H1 (cell line): ENCODE measurements around the gene POC1B.

Experiments used
- POLR2AphosphoS5 ChIP-seq: IDR thresholded peaks from 2 replicates; pipeline ENCODE4 v1.6.1; 2011; ENCODE audit warnings: low read depth, low read length
- RNF2 ChIP-seq: fragments of 200-900, 300-1000 bp; sonication (generic); IDR thresholded peaks from 2 replicates; pipeline ENCODE4 v1.7.1; 2016; ENCODE audit warnings: borderline replicate concordance, low read depth, mild to moderate bottlenecking, antibody characterized with exemption, low read length; ENCODE audit not compliant: poor library complexity, severe bottlenecking; ENCODE audit errors: missing control alignments
- TAF1 ChIP-seq: IDR thresholded peaks from 2 replicates; pipeline ENCODE4 v1.6.1; 2011; ENCODE audit warnings: mild to moderate bottlenecking, low read depth, low read length
- TF ChIP-seq, protein P1 (sequence below), 3 experiments: IDR thresholded peaks; 1 replicate in 2 of 3; 2 replicates in 1 of 3; pipeline versions ENCODE4 v1.5.1 to v1.6.1; 2011; ENCODE audit warnings: low read length in 3 of 3, mild to moderate bottlenecking in 3 of 3, inconsistent platforms in 2 of 3, low read depth in 1 of 3, moderate library complexity in 1 of 3; ENCODE audit not compliant: insufficient read depth in 1 of 3; ENCODE audit errors: control extremely low read depth in 1 of 3

DNA sequence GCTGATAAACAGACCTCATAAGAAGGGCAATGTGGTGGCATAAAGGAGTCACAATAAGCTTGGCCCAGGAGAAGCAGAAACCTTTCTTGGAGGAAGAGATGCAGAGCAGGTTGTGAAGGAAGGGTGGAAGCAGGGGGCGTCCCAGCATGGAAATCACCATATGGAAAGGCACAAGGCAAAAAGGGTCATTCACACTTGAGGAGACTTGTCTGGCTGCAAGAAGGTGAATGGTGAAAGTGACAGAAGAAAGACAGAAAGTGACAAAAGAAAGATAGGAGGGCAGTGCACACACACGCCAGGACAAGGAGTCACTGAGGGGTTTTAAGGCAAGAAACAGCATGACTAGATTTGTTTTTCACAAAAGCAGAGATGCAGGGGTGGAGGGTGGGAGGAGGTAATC, 39.6 kb downstream of the POC1B start:
- TF ChIP-seq, protein P1, sequence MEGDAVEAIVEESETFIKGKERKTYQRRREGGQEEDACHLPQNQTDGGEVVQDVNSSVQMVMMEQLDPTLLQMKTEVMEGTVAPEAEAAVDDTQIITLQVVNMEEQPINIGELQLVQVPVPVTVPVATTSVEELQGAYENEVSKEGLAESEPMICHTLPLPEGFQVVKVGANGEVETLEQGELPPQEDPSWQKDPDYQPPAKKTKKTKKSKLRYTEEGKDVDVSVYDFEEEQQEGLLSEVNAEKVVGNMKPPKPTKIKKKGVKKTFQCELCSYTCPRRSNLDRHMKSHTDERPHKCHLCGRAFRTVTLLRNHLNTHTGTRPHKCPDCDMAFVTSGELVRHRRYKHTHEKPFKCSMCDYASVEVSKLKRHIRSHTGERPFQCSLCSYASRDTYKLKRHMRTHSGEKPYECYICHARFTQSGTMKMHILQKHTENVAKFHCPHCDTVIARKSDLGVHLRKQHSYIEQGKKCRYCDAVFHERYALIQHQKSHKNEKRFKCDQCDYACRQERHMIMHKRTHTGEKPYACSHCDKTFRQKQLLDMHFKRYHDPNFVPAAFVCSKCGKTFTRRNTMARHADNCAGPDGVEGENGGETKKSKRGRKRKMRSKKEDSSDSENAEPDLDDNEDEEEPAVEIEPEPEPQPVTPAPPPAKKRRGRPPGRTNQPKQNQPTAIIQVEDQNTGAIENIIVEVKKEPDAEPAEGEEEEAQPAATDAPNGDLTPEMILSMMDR (IDR thresholded peaks at IDR 0.05; ENCODE audit: control extremely low read depth in 1 of 3, insufficient read depth in 1 of 3, low read depth in 1 of 3, low read length in 3 of 3), result no peak
- no peak for TF ChIP-seq RNF2
- no peak for TF ChIP-seq TAF1
- no peak for TF ChIP-seq POLR2AphosphoS5
